HepG2 (cell line): ENCODE data around the gene KRI1. TPM values are rescaled to one million over a fixed set of nuclear protein-coding genes. Genes with fewer than 3 reads are reported as not detected.

Experiments
- KMT2A ChIP-seq: sonication (generic); formaldehyde crosslinking; IDR thresholded peaks from 2 replicates; pipeline ENCODE4 v1.4.0; 2020; ENCODE audit warnings: missing genetic modification reagents
- NBN ChIP-seq: fragments of 450-650 bp; conservative IDR thresholded peaks from 2 replicates; pipeline ENCODE4 v1.6.1; 2017
- ZNF33A ChIP-seq: sonication (generic); formaldehyde crosslinking; IDR thresholded peaks from 2 replicates; pipeline ENCODE4 v1.5.1; 2020; ENCODE audit warnings: missing genetic modification reagents, mild to moderate bottlenecking, moderate library complexity, borderline replicate concordance
- ZNF367 ChIP-seq: sonication (generic); formaldehyde crosslinking; IDR thresholded peaks from 2 replicates; pipeline ENCODE4 v1.4.0; 2020; ENCODE audit warnings: missing genetic modification reagents, borderline replicate concordance
- ZNF546 ChIP-seq: sonication (generic); formaldehyde crosslinking; conservative IDR thresholded peaks from 2 replicates; pipeline ENCODE4 v1.8.1; 2023; ENCODE audit warnings: mild to moderate bottlenecking, missing genetic modification reagents
- ZNF616 ChIP-seq: sonication (generic); formaldehyde crosslinking; IDR thresholded peaks from 2 replicates; pipeline ENCODE4 v1.5.0; 2020; ENCODE audit warnings: low read depth, mild to moderate bottlenecking, missing genetic modification reagents
- ZNF674 ChIP-seq: sonication (generic); formaldehyde crosslinking; IDR thresholded peaks from 2 replicates; pipeline ENCODE4 v1.5.0; 2020; ENCODE audit warnings: low read depth, mild to moderate bottlenecking, missing genetic modification reagents
- ZSCAN25 ChIP-seq: sonication (generic); formaldehyde crosslinking; IDR thresholded peaks from 2 replicates; pipeline ENCODE4 v1.8.0; 2022; ENCODE audit warnings: mild to moderate bottlenecking, missing genetic modification reagents
- ZSCAN9 ChIP-seq: IDR thresholded peaks from 2 replicates; pipeline ENCODE4 v1.6.1; 2016; ENCODE audit warnings: borderline replicate concordance
- polyA plus RNA-seq, 8 experiments: library from polyadenylated mRNA; depleted of rRNA in 3 of 8; stranded (reverse) in 7 of 8; unstranded in 1 of 8; fragments of >200 nt; fragmentation: Illumina TruSeq in 4 of 8; extraction: Trizol in 4 of 8; gene quantifications; 2 replicates each; pipeline versions ENCODE4 v1.2.1 to v1.2.3, GENCODE V29; 2011 to 2016; ENCODE audit warnings: low read depth in 4 of 8, missing spikeins in 1 of 8, mixed read lengths in 1 of 8; ENCODE audit not compliant: insufficient read depth in 1 of 8
- total RNA-seq, 5 experiments: library from RNA; depleted of rRNA; stranded (reverse); fragments of >200 nt; fragmentation: Illumina TruSeq; extraction: Trizol; gene quantifications; 2 replicates each; pipeline ENCODE4 v1.2.3, GENCODE V29; 2016; ENCODE audit warnings: low read depth in 1 of 5
- TF ChIP-seq, protein P1 (sequence below): sonication (generic); formaldehyde crosslinking; IDR thresholded peaks from 2 replicates; pipeline ENCODE4 v1.5.0; 2020; ENCODE audit warnings: mild to moderate bottlenecking, missing genetic modification reagents, moderate library complexity
- TF ChIP-seq, protein P2 (sequence below): IDR thresholded peaks from 2 replicates; pipeline ENCODE4 v1.6.1; 2016; ENCODE audit warnings: missing compliant biosample characterization, missing genetic modification reagents, borderline replicate concordance
- TF ChIP-seq, protein P3 (sequence below): sonication (generic); formaldehyde crosslinking; IDR thresholded peaks from 2 replicates; pipeline ENCODE4 v1.5.0; 2020; ENCODE audit warnings: mild to moderate bottlenecking, missing genetic modification reagents, borderline replicate concordance
- TF ChIP-seq, protein P4 (sequence below): sonication (generic); formaldehyde crosslinking; IDR thresholded peaks from 2 replicates; pipeline ENCODE4 v1.5.0; 2020; ENCODE audit warnings: missing genetic modification reagents
- TF ChIP-seq, protein P5 (sequence below): sonication (generic); formaldehyde crosslinking; IDR thresholded peaks from 2 replicates; pipeline ENCODE4 v1.4.0; 2020; ENCODE audit warnings: mild to moderate bottlenecking, missing genetic modification reagents

KRI1 gene
- total and polyA plus RNA-seq, 2 of the 13 experiments (the other 11 are each of a cell fraction or from before 2014, with no cell fraction given) = 9.1 to 11.7 TPM

DNA sequence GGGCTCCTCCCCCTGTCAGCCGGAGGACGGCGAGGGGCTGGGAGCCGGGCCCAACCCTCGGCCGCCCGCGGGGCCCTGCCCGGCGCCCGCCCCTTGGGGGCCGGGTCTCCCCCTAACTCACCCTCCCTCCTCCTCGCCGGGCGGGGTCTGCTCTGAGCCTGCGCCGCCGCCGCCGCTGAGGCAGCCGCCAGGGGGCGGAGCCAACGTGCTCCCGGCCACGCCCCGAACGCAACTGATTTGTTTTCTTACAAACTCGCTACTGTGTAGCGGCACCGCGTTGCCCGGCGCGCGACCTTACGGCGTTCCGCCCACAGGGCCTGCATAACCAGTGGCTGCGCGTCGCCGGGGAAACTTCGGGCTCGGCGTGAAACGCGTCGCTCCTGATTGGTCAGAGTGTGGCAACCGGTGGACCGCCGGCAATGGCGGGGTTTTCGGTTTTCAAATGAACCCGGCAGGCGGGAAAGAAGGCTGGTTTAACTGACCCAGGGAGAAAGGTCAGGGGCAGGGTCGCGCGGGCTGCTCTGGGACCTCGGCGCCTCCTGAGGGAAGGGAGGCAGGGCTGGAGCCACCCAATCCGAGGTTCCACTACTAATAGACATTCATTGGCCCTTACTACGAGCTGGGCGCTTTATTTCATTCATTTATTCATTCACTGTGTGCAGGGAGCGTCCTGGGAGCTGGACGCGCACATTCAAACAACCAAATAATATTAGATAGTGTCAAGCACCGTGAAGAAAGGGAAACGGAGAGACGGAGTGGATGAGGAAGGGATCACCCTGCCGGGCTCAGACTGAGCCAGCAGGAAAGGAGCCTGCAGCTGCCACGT, 3.2 kb upstream of the KRI1 start, which contains the start of gene CDKN2D (continued):
- TF ChIP-seq, protein P1, sequence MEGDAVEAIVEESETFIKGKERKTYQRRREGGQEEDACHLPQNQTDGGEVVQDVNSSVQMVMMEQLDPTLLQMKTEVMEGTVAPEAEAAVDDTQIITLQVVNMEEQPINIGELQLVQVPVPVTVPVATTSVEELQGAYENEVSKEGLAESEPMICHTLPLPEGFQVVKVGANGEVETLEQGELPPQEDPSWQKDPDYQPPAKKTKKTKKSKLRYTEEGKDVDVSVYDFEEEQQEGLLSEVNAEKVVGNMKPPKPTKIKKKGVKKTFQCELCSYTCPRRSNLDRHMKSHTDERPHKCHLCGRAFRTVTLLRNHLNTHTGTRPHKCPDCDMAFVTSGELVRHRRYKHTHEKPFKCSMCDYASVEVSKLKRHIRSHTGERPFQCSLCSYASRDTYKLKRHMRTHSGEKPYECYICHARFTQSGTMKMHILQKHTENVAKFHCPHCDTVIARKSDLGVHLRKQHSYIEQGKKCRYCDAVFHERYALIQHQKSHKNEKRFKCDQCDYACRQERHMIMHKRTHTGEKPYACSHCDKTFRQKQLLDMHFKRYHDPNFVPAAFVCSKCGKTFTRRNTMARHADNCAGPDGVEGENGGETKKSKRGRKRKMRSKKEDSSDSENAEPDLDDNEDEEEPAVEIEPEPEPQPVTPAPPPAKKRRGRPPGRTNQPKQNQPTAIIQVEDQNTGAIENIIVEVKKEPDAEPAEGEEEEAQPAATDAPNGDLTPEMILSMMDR = 0 out of 2 replicates have a peak, but pooled peaks have one; percentile 20
- peak; percentile 63; the same call in 1 of the 2 replicates for TF ChIP-seq KMT2A (CRISPR knock-in tag)
- TF ChIP-seq, protein P2, sequence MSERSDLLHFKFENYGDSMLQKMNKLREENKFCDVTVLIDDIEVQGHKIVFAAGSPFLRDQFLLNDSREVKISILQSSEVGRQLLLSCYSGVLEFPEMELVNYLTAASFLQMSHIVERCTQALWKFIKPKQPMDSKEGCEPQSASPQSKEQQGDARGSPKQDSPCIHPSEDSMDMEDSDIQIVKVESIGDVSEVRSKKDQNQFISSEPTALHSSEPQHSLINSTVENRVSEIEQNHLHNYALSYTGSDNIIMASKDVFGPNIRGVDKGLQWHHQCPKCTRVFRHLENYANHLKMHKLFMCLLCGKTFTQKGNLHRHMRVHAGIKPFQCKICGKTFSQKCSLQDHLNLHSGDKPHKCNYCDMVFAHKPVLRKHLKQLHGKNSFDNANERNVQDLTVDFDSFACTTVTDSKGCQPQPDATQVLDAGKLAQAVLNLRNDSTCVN (CRISPR knock-in tag) = no peak
- no peak for TF ChIP-seq NBN
- TF ChIP-seq, protein P3, sequence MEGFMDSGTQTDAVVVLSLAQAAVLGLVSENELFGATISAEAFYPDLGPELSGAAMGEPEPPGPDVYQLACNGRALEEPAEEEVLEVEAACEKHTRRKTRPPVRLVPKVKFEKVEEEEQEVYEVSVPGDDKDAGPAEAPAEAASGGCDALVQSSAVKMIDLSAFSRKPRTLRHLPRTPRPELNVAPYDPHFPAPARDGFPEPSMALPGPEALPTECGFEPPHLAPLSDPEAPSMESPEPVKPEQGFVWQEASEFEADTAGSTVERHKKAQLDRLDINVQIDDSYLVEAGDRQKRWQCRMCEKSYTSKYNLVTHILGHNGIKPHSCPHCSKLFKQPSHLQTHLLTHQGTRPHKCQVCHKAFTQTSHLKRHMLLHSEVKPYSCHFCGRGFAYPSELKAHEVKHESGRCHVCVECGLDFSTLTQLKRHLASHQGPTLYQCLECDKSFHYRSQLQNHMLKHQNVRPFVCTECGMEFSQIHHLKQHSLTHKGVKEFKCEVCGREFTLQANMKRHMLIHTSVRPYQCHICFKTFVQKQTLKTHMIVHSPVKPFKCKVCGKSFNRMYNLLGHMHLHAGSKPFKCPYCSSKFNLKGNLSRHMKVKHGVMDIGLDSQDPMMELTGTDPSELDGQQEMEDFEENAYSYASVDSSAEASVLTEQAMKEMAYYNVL (CRISPR knock-in tag) = no peak
- TF ChIP-seq, protein P4, sequence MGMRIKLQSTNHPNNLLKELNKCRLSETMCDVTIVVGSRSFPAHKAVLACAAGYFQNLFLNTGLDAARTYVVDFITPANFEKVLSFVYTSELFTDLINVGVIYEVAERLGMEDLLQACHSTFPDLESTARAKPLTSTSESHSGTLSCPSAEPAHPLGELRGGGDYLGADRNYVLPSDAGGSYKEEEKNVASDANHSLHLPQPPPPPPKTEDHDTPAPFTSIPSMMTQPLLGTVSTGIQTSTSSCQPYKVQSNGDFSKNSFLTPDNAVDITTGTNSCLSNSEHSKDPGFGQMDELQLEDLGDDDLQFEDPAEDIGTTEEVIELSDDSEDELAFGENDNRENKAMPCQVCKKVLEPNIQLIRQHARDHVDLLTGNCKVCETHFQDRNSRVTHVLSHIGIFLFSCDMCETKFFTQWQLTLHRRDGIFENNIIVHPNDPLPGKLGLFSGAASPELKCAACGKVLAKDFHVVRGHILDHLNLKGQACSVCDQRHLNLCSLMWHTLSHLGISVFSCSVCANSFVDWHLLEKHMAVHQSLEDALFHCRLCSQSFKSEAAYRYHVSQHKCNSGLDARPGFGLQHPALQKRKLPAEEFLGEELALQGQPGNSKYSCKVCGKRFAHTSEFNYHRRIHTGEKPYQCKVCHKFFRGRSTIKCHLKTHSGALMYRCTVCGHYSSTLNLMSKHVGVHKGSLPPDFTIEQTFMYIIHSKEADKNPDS (CRISPR knock-in tag) = no peak
- TF ChIP-seq ZNF546 = no peak
- TF ChIP-seq ZNF367 (CRISPR knock-in tag) = no peak
- TF ChIP-seq ZSCAN9 = peak; percentile 73; the same call in 1 of the 2 replicates
- no peak for TF ChIP-seq ZNF616 (CRISPR knock-in tag)
- no peak for TF ChIP-seq ZSCAN25 (CRISPR knock-in tag)
- TF ChIP-seq, protein P5, sequence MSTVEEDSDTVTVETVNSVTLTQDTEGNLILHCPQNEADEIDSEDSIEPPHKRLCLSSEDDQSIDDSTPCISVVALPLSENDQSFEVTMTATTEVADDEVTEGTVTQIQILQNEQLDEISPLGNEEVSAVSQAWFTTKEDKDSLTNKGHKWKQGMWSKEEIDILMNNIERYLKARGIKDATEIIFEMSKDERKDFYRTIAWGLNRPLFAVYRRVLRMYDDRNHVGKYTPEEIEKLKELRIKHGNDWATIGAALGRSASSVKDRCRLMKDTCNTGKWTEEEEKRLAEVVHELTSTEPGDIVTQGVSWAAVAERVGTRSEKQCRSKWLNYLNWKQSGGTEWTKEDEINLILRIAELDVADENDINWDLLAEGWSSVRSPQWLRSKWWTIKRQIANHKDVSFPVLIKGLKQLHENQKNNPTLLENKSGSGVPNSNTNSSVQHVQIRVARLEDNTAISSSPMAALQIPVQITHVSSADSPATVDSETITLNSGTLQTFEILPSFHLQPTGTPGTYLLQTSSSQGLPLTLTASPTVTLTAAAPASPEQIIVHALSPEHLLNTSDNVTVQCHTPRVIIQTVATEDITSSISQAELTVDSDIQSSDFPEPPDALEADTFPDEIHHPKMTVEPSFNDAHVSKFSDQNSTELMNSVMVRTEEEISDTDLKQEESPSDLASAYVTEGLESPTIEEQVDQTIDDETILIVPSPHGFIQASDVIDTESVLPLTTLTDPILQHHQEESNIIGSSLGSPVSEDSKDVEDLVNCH (CRISPR knock-in tag) = no peak
- no peak for TF ChIP-seq ZNF674 (CRISPR knock-in tag)
- TF ChIP-seq ZNF33A (CRISPR knock-in tag) = no peak
